22Rv1 (cell line): ENCODE measurements around the gene CELF4.

Experiments
- ZFX ChIP-seq: fragments of 450-650 bp; IDR thresholded peaks from 2 replicates; pipeline ENCODE4 v1.6.1; 2017; ENCODE audit warnings: antibody characterized with exemption, borderline replicate concordance
- TF ChIP-seq, protein P1 (sequence below): fragments of 450-650 bp; IDR thresholded peaks from 2 replicates; pipeline ENCODE4 v1.5.1; 2017; ENCODE audit warnings: mild to moderate bottlenecking

DNA sequence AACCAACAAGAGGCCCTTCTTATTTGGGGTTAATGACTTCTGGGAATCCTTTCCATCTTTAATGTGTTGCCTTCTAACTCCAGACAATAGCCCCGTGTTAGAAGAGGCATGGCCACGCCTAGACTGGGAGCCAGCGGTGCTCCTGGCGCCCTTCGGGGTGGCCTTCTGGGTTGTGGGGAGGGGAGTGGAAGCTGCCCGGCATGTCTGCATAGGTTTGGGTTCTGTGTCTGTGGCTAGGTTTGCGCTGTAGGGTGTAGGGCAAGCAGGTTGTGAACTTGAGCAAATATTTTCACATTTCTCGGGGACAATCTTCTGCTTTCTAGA, 40.4 kb downstream of the CELF4 start:
- TF ChIP-seq, protein P1, sequence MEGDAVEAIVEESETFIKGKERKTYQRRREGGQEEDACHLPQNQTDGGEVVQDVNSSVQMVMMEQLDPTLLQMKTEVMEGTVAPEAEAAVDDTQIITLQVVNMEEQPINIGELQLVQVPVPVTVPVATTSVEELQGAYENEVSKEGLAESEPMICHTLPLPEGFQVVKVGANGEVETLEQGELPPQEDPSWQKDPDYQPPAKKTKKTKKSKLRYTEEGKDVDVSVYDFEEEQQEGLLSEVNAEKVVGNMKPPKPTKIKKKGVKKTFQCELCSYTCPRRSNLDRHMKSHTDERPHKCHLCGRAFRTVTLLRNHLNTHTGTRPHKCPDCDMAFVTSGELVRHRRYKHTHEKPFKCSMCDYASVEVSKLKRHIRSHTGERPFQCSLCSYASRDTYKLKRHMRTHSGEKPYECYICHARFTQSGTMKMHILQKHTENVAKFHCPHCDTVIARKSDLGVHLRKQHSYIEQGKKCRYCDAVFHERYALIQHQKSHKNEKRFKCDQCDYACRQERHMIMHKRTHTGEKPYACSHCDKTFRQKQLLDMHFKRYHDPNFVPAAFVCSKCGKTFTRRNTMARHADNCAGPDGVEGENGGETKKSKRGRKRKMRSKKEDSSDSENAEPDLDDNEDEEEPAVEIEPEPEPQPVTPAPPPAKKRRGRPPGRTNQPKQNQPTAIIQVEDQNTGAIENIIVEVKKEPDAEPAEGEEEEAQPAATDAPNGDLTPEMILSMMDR = no peak
- TF ChIP-seq ZFX = no peak
